ENCODE measurements around the gene LAMB4. TPM values are rescaled to one million over a fixed set of nuclear protein-coding genes. Genes with fewer than 3 reads are reported as not detected.

The LAMB4 gene
- total and polyA plus RNA-seq, 2 of the 8 experiments (the other 6 are each of a cell fraction or from before 2014, with no cell fraction given) = not detected

DNA sequence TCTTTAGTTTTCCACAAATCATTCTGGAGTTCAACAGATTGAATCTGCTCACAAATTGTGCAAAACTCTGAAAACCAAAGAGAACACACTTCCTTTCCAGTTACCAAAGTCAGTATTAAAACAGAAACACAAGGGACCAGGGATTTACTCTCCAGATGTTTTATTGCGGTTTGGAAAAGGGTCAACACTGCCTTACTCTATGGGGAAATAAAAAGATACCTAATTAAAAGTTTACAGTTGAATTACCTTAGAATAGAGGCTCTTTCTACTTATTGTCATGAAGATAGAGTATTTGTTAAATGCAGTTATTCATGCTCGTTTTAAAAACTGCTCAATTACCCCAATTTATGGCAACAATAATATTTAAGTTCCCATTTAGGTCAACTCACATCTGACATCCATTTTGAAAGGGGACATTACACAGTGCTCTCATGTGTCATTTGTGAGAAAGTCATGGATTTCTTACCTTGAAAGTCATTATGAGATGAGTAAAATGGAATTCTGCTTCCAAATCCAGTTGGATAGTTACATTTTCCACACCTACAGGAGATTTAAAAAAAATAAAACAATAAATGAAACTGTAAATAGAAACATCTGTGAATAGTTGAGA, 135.6 kb downstream of the LAMB4 start:
- Histone ChIP-seq H3K9ac (replicated peaks in 1 of 4; ENCODE audit: extremely low read depth in 1 of 4, low read depth in 3 of 4, low read length in 3 of 4) (no peak overlapping the region), H2BK20ac (ENCODE audit: low read length) (no peak overlapping the region), H4K91ac (replicated peaks; ENCODE audit: insufficient read length, low read length) (no peak overlapping the region), H4K5ac (ENCODE audit: insufficient read length, low read depth, low read length) (no peak overlapping the region), H3K79me2 (ENCODE audit: control insufficient read depth in 1 of 2, insufficient read depth in 2 of 2, low read length in 2 of 2) (no peaks in the 10 kb centered on the region), H3K27ac (ENCODE audit: low read depth, low read length) (no peak overlapping the region), H3K79me1 (ENCODE audit: low read depth, low read length) (no peaks in the 10 kb centered on the region), H2AFZ (ENCODE audit: low read length) (no peak overlapping the region), H2AK5ac (ENCODE audit: low read depth, low read length) (no peak overlapping the region), H3K4me2 (ENCODE audit: insufficient read depth in 1 of 2, low read depth in 2 of 2, low read length in 2 of 2) (no peak overlapping the region; a peak in 1 of 4 replicates), H3K9me3 (ENCODE audit: insufficient read depth in 2 of 2, low read depth in 1 of 2, low read length in 1 of 2) (no peaks in the 10 kb centered on the region), H3K14ac (ENCODE audit: insufficient read length) (no peak overlapping the region), H3K27me3 (replicated peaks in 1 of 4; ENCODE audit: control insufficient read depth in 3 of 4, extremely low read depth in 1 of 4, insufficient read depth in 3 of 4, low read length in 3 of 4) (no peaks in the 10 kb centered on the region), H3K56ac (replicated peaks; ENCODE audit: insufficient read length, low read depth, low read length) (no peak overlapping the region), H4K8ac (ENCODE audit: extremely low read depth, insufficient read depth, low read length) (no peak overlapping the region), H4K20me1 (replicated peaks in 1 of 2; ENCODE audit: control insufficient read depth in 1 of 2, insufficient read depth in 2 of 2, low read length in 2 of 2) (no peaks in the 10 kb centered on the region), H2BK120ac (replicated peaks; ENCODE audit: low read depth, low read length) (no peak overlapping the region), H3K4ac (replicated peaks; ENCODE audit: insufficient read length, low read depth, low read length) (no peak overlapping the region), H3K4me3 (ENCODE audit: extremely low read depth in 1 of 4, insufficient read depth in 2 of 4, low read depth in 3 of 4, low read length in 4 of 4) (no peak overlapping the region), H3K23ac (ENCODE audit: insufficient read length) (no peak overlapping the region), H3K18ac (ENCODE audit: extremely low read depth, low read length) (no peak overlapping the region), H2BK15ac (ENCODE audit: low read length) (no peak overlapping the region), H3K4me1 (replicated peaks in 1 of 4; ENCODE audit: control insufficient read depth in 3 of 4, insufficient read depth in 4 of 4, low read length in 3 of 4) (no peaks in the 10 kb centered on the region; a peak in 2 of 7 replicates), H3K36me3 (ENCODE audit: control insufficient read depth in 2 of 4, insufficient read depth in 4 of 4, low read length in 3 of 4) (peaks cover 0 to 24% (median 7%) of the 10 kb centered on the region in 4 experiments; a peak in 4 of 8 replicates), H2BK5ac (ENCODE audit: low read depth, low read length) (no peak overlapping the region), H3K23me2 (ENCODE audit: low read depth, low read length) (no peaks in the 10 kb centered on the region), H2BK12ac (ENCODE audit: low read depth, low read length) (no peak overlapping the region)
- FAIRE-seq (no peak), DNase-seq (ENCODE audit: low read depth in 1 of 2, low spot score in 2 of 2) (no peak)
- CTCF ChIA-PET (ENCODE audit: partially characterized antibody) = interaction anchor here (1.0 to 2.8 kb wide), 3 partner anchors 9 to 22 kb away, joined by 3 to 7 read pairs (median 4); partner anchors contain the start of gene LAMB1
- POLR2A ChIA-PET (ENCODE audit: partially characterized antibody) = no interaction called here
- WGBS, 2 experiments (ENCODE audit: extremely low coverage in 1 of 2, insufficient coverage in 1 of 2, insufficient read length in 1 of 2, insufficient replicate concordance in 2 of 2, low coverage in 1 of 2, low lambda C conversion rate in 2 of 2, missing lambda C conversion rate in 1 of 2) = 91% methylated on average over 2 of the region's 2 CpGs; no CpG with 5 or more reads in 1 of the 2 experiments
- TF ChIP-seq HDAC6 (IDR thresholded peaks at IDR 0.05; ENCODE audit: low read depth, low read length) (no peak), CHD2 (IDR thresholded peaks at IDR 0.05; ENCODE audit: low read length) (no peak), ZNF274 (IDR thresholded peaks at IDR 0.05; ENCODE audit: borderline replicate concordance, extremely low read depth, low read length) (no peak), HDAC2 (IDR thresholded peaks at IDR 0.05; ENCODE audit: borderline replicate concordance in 1 of 2, low read depth in 2 of 2, low read length in 2 of 2) (no peak), NANOG (IDR thresholded peaks at IDR 0.05; ENCODE audit: insufficient read depth, low read depth, low read length, poor library complexity, severe bottlenecking) (no peak), JUN (IDR thresholded peaks at IDR 0.05; ENCODE audit: low read depth, low read length) (no peak), MAFK (IDR thresholded peaks at IDR 0.05; ENCODE audit: low read depth, low read length) (no peak), BCL11A (IDR thresholded peaks at IDR 0.05; ENCODE audit: low read depth in 2 of 2, low read length in 2 of 2) (no peak), RFX5 (IDR thresholded peaks at IDR 0.05; ENCODE audit: borderline replicate concordance, low read depth, low read length) (no peak), GTF2F1 (IDR thresholded peaks at IDR 0.05; ENCODE audit: borderline replicate concordance, low read depth, low read length) (no peak), SIN3A (conservative IDR thresholded peaks at IDR 0.05 in 1 of 2, IDR thresholded peaks at IDR 0.05 in 1 of 2; ENCODE audit: low read depth in 1 of 2, low read length in 2 of 2) (no peak)
- TF ChIP-seq, protein P1, sequence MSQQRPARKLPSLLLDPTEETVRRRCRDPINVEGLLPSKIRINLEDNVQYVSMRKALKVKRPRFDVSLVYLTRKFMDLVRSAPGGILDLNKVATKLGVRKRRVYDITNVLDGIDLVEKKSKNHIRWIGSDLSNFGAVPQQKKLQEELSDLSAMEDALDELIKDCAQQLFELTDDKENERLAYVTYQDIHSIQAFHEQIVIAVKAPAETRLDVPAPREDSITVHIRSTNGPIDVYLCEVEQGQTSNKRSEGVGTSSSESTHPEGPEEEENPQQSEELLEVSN (IDR thresholded peaks at IDR 0.05) = no peak

Measured in H1 (cell line).